ENCODE data around the gene GGN.
"Not testable (repeated sequence)": the region's sequence is repeated elsewhere in the genome, so short reads cannot be mapped to it uniquely, and the experiment has no call there.

The GGN gene

GRCh38 chr19:38386300-38386970 lies 1.4 kb downstream of the GGN start:
- DNase-seq = no peak

GRCh38 chr19:38385804-38386257 lies 2.0 kb downstream of the GGN start:
- no peak for DNase-seq

GRCh38 chr19:38385057-38385803 lies 2.6 kb downstream of the GGN start:
- DNase-seq = no peak

- no peak for DNase-seq
These were observed 3.4 kb downstream of the GGN start for GRCh38 chr19:38384209-38385027.

- no peak for DNase-seq
These were observed 4.1 kb downstream of the GGN start for GRCh38 chr19:38383743-38384142.

- no peak for DNase-seq
These were observed 4.7 kb downstream of the GGN start for GRCh38 chr19:38383184-38383583.

- no peak for DNase-seq
These were observed 6.7 kb downstream of the GGN start for GRCh38 chr19:38381138-38381537.

- no peak for DNase-seq
These were observed 9.0 kb downstream of the GGN start for GRCh38 chr19:38378866-38379265.

GRCh38 chr19:38377052-38377451 lies 10.8 kb downstream of the GGN start:
- DNase-seq = no peak

GRCh38 chr19:38376576-38376975 lies 11.3 kb downstream of the GGN start:
- DNase-seq = no peak

- no peak for DNase-seq
These were observed 12.1 kb downstream of the GGN start for GRCh38 chr19:38375748-38376147.

GRCh38 chr19:38375098-38375493 lies 12.7 kb downstream of the GGN start:
- no peak for DNase-seq

GRCh38 chr19:38374332-38375097 lies 13.3 kb downstream of the GGN start, which contains the start of gene PSMD8:
TSS of gene PSMD8 (plus strand) at chr19:38374571. CDS start at chr19:38374602, 31 bp downstream.
- DNase-seq = peak; percentile 100

- no peak for DNase-seq
These were observed 13.9 kb downstream of the GGN start for GRCh38 chr19:38373907-38374331.

GRCh38 chr19:38371081-38371480 lies 16.8 kb downstream of the GGN start:
- no peak for DNase-seq

- DNase-seq = no peak
These were observed 17.5 kb downstream of the GGN start for GRCh38 chr19:38370299-38370698.

- DNase-seq = no peak
These were observed 18.2 kb downstream of the GGN start for GRCh38 chr19:38369584-38369983.

- DNase-seq = no peak
These were observed 20.8 kb downstream of the GGN start for GRCh38 chr19:38367041-38367440.

- DNase-seq = not testable (repeated sequence)
These were observed 24.7 kb downstream of the GGN start for GRCh38 chr19:38362946-38363688.

GRCh38 chr19:38362076-38362945 lies 25.5 kb downstream of the GGN start:
- DNase-seq = peak; percentile 80

GRCh38 chr19:38361633-38362075 lies 26.2 kb downstream of the GGN start:
- DNase-seq = peak; percentile 70

Measured in CD4-positive, alpha-beta T cell treated with Interleukin-17A for 1 hour (primary cell).